Activated CD4-positive, alpha-beta memory T cell treated with anti-CD3 and anti-CD28 coated beads, Interleukin-2, amount 10 ng/mL, durations not matched to agents 7 days and 5 days (primary cell): ENCODE measurements around the gene CALML4. TPM values are rescaled to one million over a fixed set of nuclear protein-coding genes. Genes with fewer than 3 reads are reported as not detected.
"Not testable (repeated sequence)": the region's sequence is repeated elsewhere in the genome, so short reads cannot be mapped to it uniquely, and the experiment has no call there.

Source experiments
- CTCF ChIA-PET: fragments of 350-600 bp; sonication (Branson Sonifier 250); formaldehyde crosslinking; loops from one replicate; lab custom pipeline; 2021; ENCODE audit warnings: antibody characterized with exemption, inconsistent platforms; lab: Charles Lee
- POLR2A ChIA-PET: fragments of 350-600 bp; sonication (Branson Sonifier 250); formaldehyde crosslinking; loops from one replicate; lab custom pipeline; 2021; ENCODE audit warnings: antibody characterized with exemption; lab: Charles Lee
- DNase-seq: peaks from one replicate; pipeline ENCODE4 v3.0.0-alpha.2; 2020
- H3K27ac Mint-ChIP-seq: one replicate; pipeline ENCODE4 v1.8.0; 2021; ENCODE audit warnings: mild to moderate bottlenecking, mixed read lengths
- H3K27me3 Mint-ChIP-seq: one replicate; pipeline ENCODE4 v1.8.0; 2021; ENCODE audit warnings: mixed read lengths
- H3K36me3 Mint-ChIP-seq: one replicate; pipeline ENCODE4 v1.8.0; 2021; ENCODE audit warnings: low read depth, mixed read lengths
- H3K4me1 Mint-ChIP-seq: one replicate; pipeline ENCODE4 v1.8.0; 2021; ENCODE audit warnings: mixed read lengths
- H3K4me3 Mint-ChIP-seq: one replicate; pipeline ENCODE4 v1.8.0; 2021; ENCODE audit warnings: mild to moderate bottlenecking, mixed read lengths
- H3K9me3 Mint-ChIP-seq: one replicate; pipeline ENCODE4 v1.8.0; 2021; ENCODE audit warnings: mixed read lengths
- total RNA-seq, 2 experiments: library from RNA; stranded (reverse); gene quantifications; one replicate each; pipeline ENCODE4 v1.2.3, GENCODE V29; 2021

The CALML4 gene
- total RNA-seq, 2 experiments from 2014 or later, result 12.9 to 13.1 TPM

DNA sequence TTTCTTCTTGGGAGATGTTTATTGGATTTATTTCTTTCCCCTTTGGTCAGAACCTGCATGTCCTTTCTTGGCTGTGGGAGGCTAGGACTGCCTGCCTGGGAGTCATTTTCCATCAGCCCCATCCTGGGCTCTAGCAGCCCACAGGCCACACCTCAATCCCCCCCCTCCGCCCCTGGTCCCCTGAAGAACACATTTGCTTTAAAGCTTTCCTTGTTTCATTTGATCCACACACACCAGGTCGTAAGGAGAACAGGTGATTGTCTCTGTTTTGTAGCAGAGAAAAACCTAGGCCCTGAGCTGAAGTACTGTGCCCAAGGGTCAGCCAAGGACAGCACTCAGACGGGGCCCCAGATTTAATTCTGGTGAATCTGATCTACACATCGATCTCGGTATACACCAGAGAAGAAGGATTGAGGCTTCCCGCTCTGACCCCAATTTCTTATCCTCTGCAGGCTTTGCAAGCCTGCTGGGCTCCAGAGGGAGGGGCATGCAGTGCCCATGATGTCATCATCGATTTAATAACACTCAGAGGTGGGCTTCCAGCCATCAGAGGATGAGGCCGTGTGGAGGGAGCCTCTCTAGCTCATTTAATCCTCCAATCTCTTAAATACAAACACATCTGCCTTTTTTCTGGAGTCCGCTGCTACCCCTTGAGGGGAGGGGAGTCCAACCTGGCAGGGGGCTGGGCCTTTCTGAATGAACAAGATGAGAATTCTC, 26.1 kb upstream of the CALML4 start:
- Mint-ChIP-seq H3K4me3 (peak overlapping the region; percentile 38), H3K9me3 (no peaks in the 10 kb centered on the region), H3K4me1 (peaks cover 31% of the 10 kb centered on the region), H3K27me3 (no peaks in the 10 kb centered on the region), H3K36me3 (peaks cover 6% of the 10 kb centered on the region), H3K27ac (no peak overlapping the region)
- DNase-seq, result no peak
- ChIA-PET POLR2A (interaction anchor here (1.0 to 5.4 kb wide), 2 partner anchors 12 to 47 kb away, joined by 3 to 95 read pairs; partner anchors contain the start of gene FEM1B), CTCF (interaction anchor here (0.6 kb wide), 1 partner anchor 331 kb away, joined by 3 read pairs; no protein-coding TSS in a partner anchor)

DNA sequence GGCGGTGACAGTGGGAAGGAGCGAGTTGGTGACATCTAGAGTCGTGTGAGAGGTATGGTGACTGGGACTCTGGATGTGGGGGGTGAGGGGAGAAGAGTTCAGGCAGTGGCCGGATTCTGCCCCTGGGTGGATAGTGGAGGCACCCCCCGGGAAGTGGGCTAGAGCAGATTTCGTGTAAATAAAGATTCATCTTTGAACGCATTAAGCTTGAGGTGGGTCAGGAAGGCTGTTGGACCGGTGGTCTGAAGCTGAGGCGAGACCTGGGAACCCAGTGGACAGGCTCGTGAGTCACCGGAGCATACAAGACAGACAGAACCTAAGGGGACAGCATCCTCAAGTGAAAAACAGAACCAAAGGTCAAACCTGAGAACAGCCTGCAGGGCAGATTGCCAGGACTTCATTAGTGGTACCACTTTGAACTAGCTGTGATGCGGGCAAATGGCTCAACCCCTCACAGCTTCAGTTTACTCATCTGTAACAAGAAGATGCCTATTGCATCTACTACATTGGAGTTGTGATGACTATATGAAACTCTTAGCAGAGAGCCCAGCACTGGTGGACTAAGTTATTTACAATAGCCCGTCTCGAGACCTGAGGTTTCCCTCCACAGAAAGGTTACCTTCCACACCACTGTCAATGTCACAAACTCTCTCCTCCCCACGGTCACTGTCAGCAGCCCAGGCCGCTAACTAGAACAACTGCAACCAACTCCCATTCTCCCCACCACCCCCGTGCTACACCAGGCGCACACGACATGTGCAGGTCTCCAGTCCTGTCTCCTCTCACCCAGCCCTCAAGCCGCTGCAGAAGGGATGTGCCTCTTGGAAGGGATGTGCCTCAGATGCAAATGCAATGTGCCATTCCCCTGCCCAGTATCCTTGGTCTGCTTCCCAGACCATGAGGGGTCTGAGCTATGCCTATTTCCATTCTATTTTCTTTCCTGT, 25.3 kb upstream of the CALML4 start:
- CTCF ChIA-PET, result interaction anchor here (0.8 to 1.0 kb wide), 2 partner anchors 22 to 76 kb away, joined by 3 to 4 read pairs; no protein-coding TSS in a partner anchor
- POLR2A ChIA-PET, result interaction anchor here (0.8 to 5.4 kb wide), 11 partner anchors 12 to 930 kb away, joined by 3 to 95 read pairs (median 6); partner anchors contain the start of genes FEM1B, GLCE, MAP2K5 and PIAS1
- no peak for DNase-seq
- H3K4me1 Mint-ChIP-seq, result peaks cover 31% of the 10 kb centered on the region
- H3K9me3 Mint-ChIP-seq, result no peaks in the 10 kb centered on the region
- peak overlapping the region; percentile 29 for H3K27ac Mint-ChIP-seq
- H3K36me3 Mint-ChIP-seq, result peaks cover 6% of the 10 kb centered on the region
- no peaks in the 10 kb centered on the region for H3K27me3 Mint-ChIP-seq
- H3K4me3 Mint-ChIP-seq, result peak overlapping the region; percentile 78

DNA sequence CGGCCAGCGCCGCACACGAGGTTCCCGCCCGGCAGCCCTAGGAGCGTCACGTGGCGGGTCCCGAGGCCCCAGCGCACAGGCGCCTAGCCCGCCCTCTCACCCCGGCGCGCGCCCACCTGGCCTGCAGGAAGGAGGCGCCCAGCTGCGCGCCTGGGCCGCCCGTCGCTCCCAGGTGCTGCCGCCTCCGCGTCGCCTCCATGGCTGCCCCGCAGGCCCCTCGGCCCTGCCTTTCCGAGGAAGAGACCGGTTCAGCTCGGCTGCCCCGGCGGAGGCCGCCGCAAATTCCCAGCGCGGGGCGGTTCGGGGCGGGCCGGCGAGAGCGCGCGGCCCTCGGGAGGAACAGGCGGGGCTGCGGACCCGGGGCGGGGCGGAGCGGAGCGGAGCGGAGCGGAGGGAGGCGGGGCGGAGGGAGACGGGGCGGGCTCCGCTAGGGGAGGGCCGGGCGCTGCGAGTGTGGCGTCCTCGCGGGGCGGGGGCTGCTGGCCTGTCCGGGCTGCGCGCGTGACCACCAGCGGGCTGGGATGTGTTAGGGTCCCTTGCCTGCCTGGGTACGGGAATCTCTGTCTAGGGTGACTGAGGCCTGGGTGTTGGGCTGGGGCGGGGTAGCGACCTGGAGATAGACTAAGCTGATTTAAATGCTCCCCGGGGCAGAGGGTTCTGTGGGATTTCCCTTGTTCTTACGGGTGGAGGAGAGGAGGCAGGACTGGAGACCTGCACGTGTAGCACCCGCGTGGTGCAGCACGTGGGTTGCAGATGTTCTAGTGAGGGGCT, 24.4 kb upstream of the CALML4 start, which contains the start of gene CLN6:
Gene CLN6 (minus strand): TSS at position 343 of the 771 bp plus-strand sequence. CDS start 144 bp downstream, at position 199.
- peaks cover 11% of the 10 kb centered on the region for H3K36me3 Mint-ChIP-seq
- no peaks in the 10 kb centered on the region for H3K27me3 Mint-ChIP-seq
- peak within 1 kb of the TSS; percentile 93 for H3K4me3 Mint-ChIP-seq
- peak; percentile 83 for DNase-seq
- H3K4me1 Mint-ChIP-seq, result peaks cover 39% of the 10 kb centered on the region
- CTCF ChIA-PET, result interaction anchor here (0.6 to 1.0 kb wide), 2 partner anchors 23 to 161 kb away, joined by 3 to 4 read pairs; no protein-coding TSS in a partner anchor
- POLR2A ChIA-PET, result interaction anchor here (0.8 to 5.4 kb wide), 14 partner anchors 11 to 931 kb away, joined by 3 to 95 read pairs (median 6); partner anchors contain the start of genes FEM1B, GLCE, MAP2K5 and PIAS1
- no peaks in the 10 kb centered on the region for H3K9me3 Mint-ChIP-seq
- H3K27ac Mint-ChIP-seq, result peak within 1 kb of the TSS; percentile 74

DNA sequence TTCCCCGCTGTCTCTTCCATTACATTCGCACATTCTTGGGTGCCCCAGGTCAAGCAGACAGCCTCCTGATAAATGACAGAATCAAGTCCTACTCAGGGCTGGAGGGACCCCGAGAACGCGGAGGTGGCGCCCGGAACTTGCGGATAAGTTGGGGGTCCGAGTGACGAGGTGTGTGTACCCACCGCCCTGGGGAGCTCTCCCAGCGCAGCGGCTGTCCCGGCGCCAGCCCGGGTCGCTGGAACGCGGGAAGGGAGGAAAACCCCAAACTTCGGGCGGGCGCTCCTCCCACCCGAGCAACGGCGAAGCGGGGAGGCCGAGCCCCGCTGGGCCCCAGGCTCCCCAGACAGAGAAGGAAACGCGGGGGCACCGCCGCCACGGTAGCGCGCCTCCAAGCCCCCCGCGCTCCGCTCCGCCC, 23.8 kb upstream of the CALML4 start:
- peak overlapping the region; percentile 74 for H3K27ac Mint-ChIP-seq

DNA sequence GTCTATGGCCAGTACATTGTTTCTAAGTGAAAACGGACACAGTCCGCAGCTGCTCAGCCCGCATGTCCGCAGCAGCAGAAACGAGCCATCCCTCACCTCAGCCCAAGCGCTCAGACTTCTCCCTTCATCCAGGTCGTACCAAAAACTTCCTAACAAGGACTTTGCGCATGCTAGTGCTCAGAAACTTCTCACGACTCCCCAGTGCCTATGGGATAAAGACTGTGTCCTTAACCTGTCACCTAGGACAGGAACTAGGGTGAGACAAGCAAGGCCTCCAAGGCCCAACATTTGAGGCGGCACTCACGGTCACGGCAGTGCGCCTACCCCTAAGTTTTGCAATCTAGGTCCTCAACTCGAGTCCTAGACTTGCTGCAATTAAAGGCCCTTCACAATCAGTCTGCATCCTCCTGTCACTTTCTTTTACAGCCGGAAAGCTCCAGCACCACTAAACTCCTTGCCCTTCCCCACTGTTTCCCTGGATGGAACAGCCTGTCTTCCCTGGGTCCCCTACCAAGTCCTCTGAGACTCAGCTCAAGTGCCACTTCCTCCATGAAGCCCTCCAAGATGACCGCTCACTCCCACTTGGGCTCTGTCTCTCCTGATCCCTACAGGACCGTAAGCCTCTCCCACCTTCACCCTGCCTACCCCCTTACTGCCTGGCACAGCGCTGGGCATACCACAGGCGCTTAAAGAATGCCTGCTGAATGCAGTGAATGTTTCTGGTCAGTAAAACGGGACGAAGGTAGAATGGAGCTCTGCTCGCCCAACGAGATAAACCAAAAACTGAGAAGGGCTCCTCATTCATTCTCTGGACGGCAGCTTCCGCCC, 23.2 kb upstream of the CALML4 start:
- ChIA-PET POLR2A (interaction anchor here (1.2 to 5.4 kb wide), 8 partner anchors 10 to 388 kb away, joined by 3 to 95 read pairs (median 10); partner anchors contain the start of genes FEM1B and PIAS1), CTCF (interaction anchor here (1.0 kb wide), 1 partner anchor 49 kb away, joined by 4 read pairs; the partner anchor contains the start of gene FEM1B)
- Mint-ChIP-seq H3K4me3 (peak overlapping the region; percentile 93), H3K9me3 (no peaks in the 10 kb centered on the region), H3K4me1 (peaks cover 41% of the 10 kb centered on the region), H3K36me3 (peaks cover 15% of the 10 kb centered on the region), H3K27me3 (no peaks in the 10 kb centered on the region), H3K27ac (peak overlapping the region; percentile 74)
- DNase-seq, result no peak

More for the DNA sequence above, 23.8 kb upstream of the CALML4 start:
- Mint-ChIP-seq H3K27me3 (no peaks in the 10 kb centered on the region), H3K4me1 (peaks cover 41% of the 10 kb centered on the region), H3K36me3 (peaks cover 12% of the 10 kb centered on the region), H3K9me3 (no peaks in the 10 kb centered on the region), H3K4me3 (peak overlapping the region; percentile 93)
- CTCF ChIA-PET, result interaction anchor here (0.6 to 1.0 kb wide), 2 partner anchors 48 to 160 kb away, joined by 3 to 4 read pairs; partner anchors contain the start of gene FEM1B
- no peak for DNase-seq
- POLR2A ChIA-PET, result interaction anchor here (1.2 to 5.4 kb wide), 11 partner anchors 10 to 686 kb away, joined by 3 to 95 read pairs (median 8); partner anchors contain the start of genes FEM1B, MAP2K5 and PIAS1

DNA sequence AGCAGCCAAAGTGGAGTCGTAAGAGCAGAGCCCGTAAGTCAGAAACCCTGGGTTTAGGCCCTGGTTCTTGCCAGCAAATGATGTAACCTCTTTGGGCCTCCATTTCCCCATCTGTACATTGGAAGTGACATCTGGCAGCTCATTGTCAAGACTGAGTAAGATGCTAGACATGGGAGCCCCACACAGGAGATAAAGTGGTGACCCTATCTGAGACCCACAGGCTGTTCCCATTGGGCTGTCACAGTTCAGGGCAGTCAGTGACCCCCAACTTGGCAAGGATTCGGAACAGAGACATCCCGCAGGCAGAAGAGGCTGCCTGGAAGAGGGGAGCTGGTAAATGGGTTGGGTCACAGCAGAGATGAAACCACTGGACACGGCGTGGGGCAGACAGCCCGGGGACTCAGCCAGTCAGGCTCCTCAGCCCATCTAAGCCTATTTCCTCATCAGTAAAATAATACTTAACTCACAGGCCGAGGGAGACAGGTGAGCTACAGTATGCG, 22.6 kb upstream of the CALML4 start:
- Mint-ChIP-seq H3K36me3 (peaks cover 20% of the 10 kb centered on the region), H3K27ac (no peak overlapping the region), H3K4me1 (peaks cover 44% of the 10 kb centered on the region), H3K4me3 (peak overlapping the region; percentile 93), H3K27me3 (no peaks in the 10 kb centered on the region), H3K9me3 (no peaks in the 10 kb centered on the region)
- CTCF ChIA-PET, result no interaction called here
- no peak for DNase-seq
- POLR2A ChIA-PET, result interaction anchor here (2.4 to 5.4 kb wide), 4 partner anchors 18 to 173 kb away, joined by 9 to 95 read pairs (median 24); partner anchors contain the start of genes FEM1B and PIAS1

DNA sequence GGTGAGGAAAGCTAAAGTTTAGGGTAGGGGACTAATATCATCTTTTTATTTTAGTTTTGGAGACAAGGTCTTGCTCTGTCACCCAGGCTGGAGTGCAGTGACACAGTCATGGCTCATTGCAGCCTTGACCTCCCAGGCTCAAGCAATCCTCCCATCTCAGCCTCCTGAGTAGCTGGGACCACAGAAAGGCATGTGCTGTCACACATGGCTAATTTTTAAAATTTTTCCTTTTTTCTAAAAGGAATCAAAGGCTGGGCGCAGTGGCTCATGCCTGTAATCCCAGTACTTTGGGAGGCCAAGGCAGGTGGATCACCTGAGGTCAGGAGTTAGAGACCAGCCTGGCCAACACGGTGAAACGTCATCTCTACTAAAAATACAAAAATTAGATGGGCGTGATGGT, 20.3 kb upstream of the CALML4 start:
- H3K9me3 Mint-ChIP-seq, result not testable (repeated sequence)
- POLR2A ChIA-PET, result interaction anchor here (1.0 to 1.7 kb wide), 2 partner anchors 52 to 384 kb away, joined by 4 to 10 read pairs; partner anchors contain the start of gene FEM1B
- peak overlapping the region; percentile 6 for H3K27ac Mint-ChIP-seq

DNA sequence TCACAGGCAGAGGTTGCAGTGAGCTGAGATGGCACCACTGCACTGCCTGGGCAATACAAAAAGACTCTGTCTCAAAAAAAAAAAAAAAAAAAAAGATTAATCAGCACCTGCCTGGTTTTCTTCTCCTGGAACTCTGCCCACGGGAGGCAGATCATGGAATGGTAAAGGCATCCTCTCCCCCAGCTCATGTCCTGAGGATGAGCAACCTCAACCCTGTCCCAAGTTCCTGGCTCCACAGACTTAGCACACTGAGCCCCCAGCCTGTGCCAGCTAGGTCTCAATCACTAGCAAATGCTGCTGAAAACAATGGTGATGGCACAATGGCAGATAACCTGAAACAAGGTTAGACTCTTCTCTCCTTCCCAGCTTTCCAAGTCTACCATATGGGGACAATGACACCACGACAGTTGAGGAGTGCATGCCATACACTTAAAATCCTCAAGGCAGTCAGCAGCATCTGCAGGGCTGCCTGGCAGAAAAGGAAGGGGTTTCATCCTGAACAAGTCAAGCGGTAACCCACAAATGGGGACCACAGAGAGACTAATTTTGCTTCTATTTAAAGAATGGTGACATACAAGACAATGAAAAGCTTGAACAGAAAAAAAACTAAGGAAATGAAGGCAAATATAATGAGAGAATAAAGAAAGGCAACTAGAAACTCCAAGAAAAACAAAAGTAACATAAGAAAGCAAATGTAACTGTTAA, 19.6 kb upstream of the CALML4 start:
- ChIA-PET CTCF (interaction anchor here (1.9 kb wide), 1 partner anchor 14 kb away, joined by 6 read pairs; no protein-coding TSS in a partner anchor), POLR2A (interaction anchor here (1.0 to 1.7 kb wide), 2 partner anchors 53 to 384 kb away, joined by 4 to 10 read pairs; partner anchors contain the start of gene FEM1B)
- peaks cover 34% of the 10 kb centered on the region for H3K4me1 Mint-ChIP-seq

More for the DNA sequence above, 20.3 kb upstream of the CALML4 start:
- peaks cover 20% of the 10 kb centered on the region for H3K36me3 Mint-ChIP-seq
- CTCF ChIA-PET, result interaction anchor here (1.9 kb wide), 1 partner anchor 14 kb away, joined by 6 read pairs; no protein-coding TSS in a partner anchor
- H3K27me3 Mint-ChIP-seq, DNase-seq, H3K4me3 Mint-ChIP-seq: not testable (repeated sequence)
- H3K4me1 Mint-ChIP-seq, result peaks cover 40% of the 10 kb centered on the region

DNA sequence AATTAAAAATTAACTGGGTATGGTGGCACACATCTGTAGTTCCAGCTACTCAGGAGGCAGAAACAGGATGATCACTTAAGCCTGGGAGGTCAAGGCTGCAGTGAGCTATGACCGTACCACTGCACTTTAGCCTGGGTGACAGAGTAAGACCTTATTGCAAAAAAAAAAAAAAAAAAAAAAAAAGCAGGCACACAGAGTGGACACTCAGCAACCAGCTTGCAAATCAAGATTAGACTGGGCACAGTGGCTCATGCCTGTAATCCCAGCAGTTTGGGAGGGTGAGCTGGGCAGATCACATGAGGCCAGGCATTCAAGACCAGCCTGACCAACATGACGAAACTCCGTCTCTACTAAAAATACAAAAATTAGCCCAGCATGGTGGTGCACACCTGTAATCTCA, 19.0 kb upstream of the CALML4 start:
- Mint-ChIP-seq H3K4me3 (no peak overlapping the region), H3K4me1 (peaks cover 34% of the 10 kb centered on the region), H3K36me3 (peaks cover 20% of the 10 kb centered on the region), H3K27me3 (no peaks in the 10 kb centered on the region), H3K9me3 (no peaks in the 10 kb centered on the region), H3K27ac (no peak overlapping the region)
- POLR2A ChIA-PET, result interaction anchor here (1.7 kb wide), 1 partner anchor 53 kb away, joined by 10 read pairs; the partner anchor contains the start of gene FEM1B
- CTCF ChIA-PET, result no interaction called here
- DNase-seq, result no peak

More for the DNA sequence above, 19.6 kb upstream of the CALML4 start:
- peak overlapping the region; percentile 7 for H3K4me3 Mint-ChIP-seq
- no peak for DNase-seq
- no peaks in the 10 kb centered on the region for H3K27me3 Mint-ChIP-seq
- H3K27ac Mint-ChIP-seq, result peak overlapping the region; percentile 25
- H3K36me3 Mint-ChIP-seq, result peaks cover 20% of the 10 kb centered on the region
- H3K9me3 Mint-ChIP-seq, result no peaks in the 10 kb centered on the region

DNA sequence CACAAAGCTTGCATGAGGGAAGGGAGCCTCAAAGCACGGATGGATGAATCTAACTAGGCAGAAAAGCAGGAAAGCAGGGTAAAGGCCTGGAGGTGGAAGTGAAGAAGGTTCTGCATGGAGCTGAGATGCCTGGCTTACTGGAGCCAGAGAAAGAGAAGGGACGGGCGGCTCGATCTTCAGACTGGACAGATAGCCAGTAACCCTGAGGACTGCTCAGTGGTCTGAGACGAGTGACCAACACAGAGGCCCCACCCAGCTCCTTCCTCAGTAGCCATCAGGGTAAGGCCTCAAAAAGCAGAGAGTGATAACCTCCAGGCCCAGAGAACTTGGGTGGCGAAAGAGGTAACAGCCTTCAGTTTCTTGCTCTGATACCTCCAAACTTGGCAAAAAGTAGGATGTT, 18.0 kb upstream of the CALML4 start:
- H3K4me1 Mint-ChIP-seq, result peaks cover 27% of the 10 kb centered on the region
- no peaks in the 10 kb centered on the region for H3K27me3 Mint-ChIP-seq
- no peak for DNase-seq
- H3K27ac Mint-ChIP-seq, result no peak overlapping the region
- H3K4me3 Mint-ChIP-seq, result no peak overlapping the region
- ChIA-PET CTCF (no interaction called here), POLR2A (no interaction called here)
- no peaks in the 10 kb centered on the region for H3K9me3 Mint-ChIP-seq
- H3K36me3 Mint-ChIP-seq, result peaks cover 15% of the 10 kb centered on the region
